ENCODE data around the gene CMC4.
A peak's percentile ranks its signal among the peaks of the same experiment; 100 is the strongest.

CMC4 gene

GRCh38 chrX:155026420-155026726 lies 44.6 kb downstream of the CMC4 start:
- Histone ChIP-seq H3K18ac (ENCODE audit: low read length) (no peak overlapping the region), H3K56ac (ENCODE audit: low read length) (peak overlapping the region; percentile 73), H2AK5ac (ENCODE audit: low read length) (no peak overlapping the region), H3K79me1 (ENCODE audit: low read length) (no peaks in the 10 kb centered on the region), H2BK5ac (ENCODE audit: low read length) (no peak overlapping the region), H3K27me3 (ENCODE audit: insufficient read depth, low read length, poor library complexity) (no peaks in the 10 kb centered on the region), H2BK120ac (ENCODE audit: low read depth, low read length) (no peak overlapping the region), H3K27ac (ENCODE audit: low read depth, low read length) (no peak overlapping the region), H3K79me2 (ENCODE audit: control insufficient read depth, insufficient read depth, low read length) (peaks cover 5% of the 10 kb centered on the region), H3K23ac (ENCODE audit: low read length) (no peak overlapping the region), H3K4me3 (ENCODE audit: low read length) (peak overlapping the region; percentile 30), H3K4ac (ENCODE audit: low read depth, low read length) (no peak overlapping the region), H3K9ac (ENCODE audit: low read length) (peak overlapping the region; percentile 61), H3K36me3 (ENCODE audit: control insufficient read depth, insufficient read depth, low read length) (no peaks in the 10 kb centered on the region), H4K5ac (ENCODE audit: low read length) (no peak overlapping the region), H2BK15ac (replicated peaks; ENCODE audit: low read depth) (no peak overlapping the region), H3K4me2 (ENCODE audit: low read length) (no peak overlapping the region), H4K8ac (ENCODE audit: low read depth, low read length) (no peak overlapping the region), H3K4me1 (ENCODE audit: control insufficient read depth, low read depth, low read length) (no peaks in the 10 kb centered on the region)
- no CpG with 5 or more reads among the region's 16 CpGs for whole genome bisulfite sequencing (ENCODE audit: extremely low coverage, insufficient coverage, low lambda C conversion rate)
- no peak for DNase-seq

- H3K27me3 ChIP-seq (ENCODE audit: insufficient read depth, low read length, poor library complexity), result no peaks in the 10 kb centered on the region
- no peaks in the 10 kb centered on the region for H3K36me3 ChIP-seq (ENCODE audit: control insufficient read depth, insufficient read depth, low read length)
- H2BK5ac ChIP-seq (ENCODE audit: low read length), result no peak overlapping the region
- no peaks in the 10 kb centered on the region for H3K79me1 ChIP-seq (ENCODE audit: low read length)
- no peak overlapping the region for H2BK15ac ChIP-seq (replicated peaks; ENCODE audit: low read depth)
- no peak overlapping the region for H3K4ac ChIP-seq (ENCODE audit: low read depth, low read length)
- no peak overlapping the region for H3K4me3 ChIP-seq (ENCODE audit: low read length)
- H3K56ac ChIP-seq (ENCODE audit: low read length), result no peak overlapping the region
- no peak overlapping the region for H3K23ac ChIP-seq (ENCODE audit: low read length)
- no peak overlapping the region for H3K9ac ChIP-seq (ENCODE audit: low read length)
- no peak overlapping the region for H3K18ac ChIP-seq (ENCODE audit: low read length)
- no peak overlapping the region for H3K4me2 ChIP-seq (ENCODE audit: low read length)
- no peak overlapping the region for H4K8ac ChIP-seq (ENCODE audit: low read depth, low read length)
- no peak overlapping the region for H2AK5ac ChIP-seq (ENCODE audit: low read length)
- no CpG with 5 or more reads among the region's 6 CpGs for WGBS (ENCODE audit: extremely low coverage, insufficient coverage, low lambda C conversion rate)
- H3K79me2 ChIP-seq (ENCODE audit: control insufficient read depth, insufficient read depth, low read length), result peaks cover 5% of the 10 kb centered on the region
- H3K4me1 ChIP-seq (ENCODE audit: control insufficient read depth, low read depth, low read length), result no peaks in the 10 kb centered on the region
- H3K27ac ChIP-seq (ENCODE audit: low read depth, low read length), result no peak overlapping the region
- DNase-seq, result no peak
- no peak overlapping the region for H2BK120ac ChIP-seq (ENCODE audit: low read depth, low read length)
- no peak overlapping the region for H4K5ac ChIP-seq (ENCODE audit: low read length)
These were observed 46.8 kb downstream of the CMC4 start for GRCh38 chrX:155023907-155024833.

- H3K23ac ChIP-seq (ENCODE audit: low read length), result no peak within 1 kb of the TSS
- no CpG with 5 or more reads among the region's 1 CpG for WGBS (ENCODE audit: extremely low coverage, insufficient coverage, low lambda C conversion rate)
- no peaks in the 10 kb centered on the region for H3K36me3 ChIP-seq (ENCODE audit: control insufficient read depth, insufficient read depth, low read length)
- no peak within 1 kb of the TSS for H4K8ac ChIP-seq (ENCODE audit: low read depth, low read length)
- DNase-seq, result no peak
- no peak within 1 kb of the TSS for H3K4me2 ChIP-seq (ENCODE audit: low read length)
- no peaks in the 10 kb centered on the region for H3K79me2 ChIP-seq (ENCODE audit: control insufficient read depth, insufficient read depth, low read length)
- no peak within 1 kb of the TSS for H2BK120ac ChIP-seq (ENCODE audit: low read depth, low read length)
- no peak within 1 kb of the TSS for H3K18ac ChIP-seq (ENCODE audit: low read length)
- H3K79me1 ChIP-seq (ENCODE audit: low read length), result no peaks in the 10 kb centered on the region
- no peak within 1 kb of the TSS for H2BK15ac ChIP-seq (replicated peaks; ENCODE audit: low read depth)
- no peak within 1 kb of the TSS for H3K4me3 ChIP-seq (ENCODE audit: low read length)
- H2AK5ac ChIP-seq (ENCODE audit: low read length), result no peak within 1 kb of the TSS
- H3K27me3 ChIP-seq (ENCODE audit: insufficient read depth, low read length, poor library complexity), result no peaks in the 10 kb centered on the region
- H3K27ac ChIP-seq (ENCODE audit: low read depth, low read length), result no peak within 1 kb of the TSS
- no peak within 1 kb of the TSS for H3K9ac ChIP-seq (ENCODE audit: low read length)
- no peak within 1 kb of the TSS for H4K5ac ChIP-seq (ENCODE audit: low read length)
- H3K4ac ChIP-seq (ENCODE audit: low read depth, low read length), result no peak within 1 kb of the TSS
- H3K56ac ChIP-seq (ENCODE audit: low read length), result no peak within 1 kb of the TSS
- H2BK5ac ChIP-seq (ENCODE audit: low read length), result no peak within 1 kb of the TSS
- no peaks in the 10 kb centered on the region for H3K4me1 ChIP-seq (ENCODE audit: control insufficient read depth, low read depth, low read length)
These were observed 48.4 kb downstream of the CMC4 start, which contains the start of gene F8 for GRCh38 chrX:155022585-155022984. F8 (minus strand) TSS chrX:155022723; CDS start chrX:155022552, 171 bp downstream.

- Histone ChIP-seq H3K36me3 (ENCODE audit: control insufficient read depth, insufficient read depth, low read length) (no peaks in the 10 kb centered on the region), H3K4me3 (ENCODE audit: low read length) (no peak overlapping the region), H4K8ac (ENCODE audit: low read depth, low read length) (no peak overlapping the region), H3K56ac (ENCODE audit: low read length) (no peak overlapping the region), H3K79me2 (ENCODE audit: control insufficient read depth, insufficient read depth, low read length) (no peaks in the 10 kb centered on the region), H2BK5ac (ENCODE audit: low read length) (no peak overlapping the region), H2AK5ac (ENCODE audit: low read length) (no peak overlapping the region), H3K4ac (ENCODE audit: low read depth, low read length) (no peak overlapping the region), H3K27ac (ENCODE audit: low read depth, low read length) (no peak overlapping the region), H3K23ac (ENCODE audit: low read length) (no peak overlapping the region), H3K9ac (ENCODE audit: low read length) (no peak overlapping the region), H4K5ac (ENCODE audit: low read length) (no peak overlapping the region), H3K4me1 (ENCODE audit: control insufficient read depth, low read depth, low read length) (no peaks in the 10 kb centered on the region), H3K4me2 (ENCODE audit: low read length) (no peak overlapping the region), H3K79me1 (ENCODE audit: low read length) (no peaks in the 10 kb centered on the region), H3K18ac (ENCODE audit: low read length) (no peak overlapping the region), H2BK120ac (ENCODE audit: low read depth, low read length) (no peak overlapping the region), H3K27me3 (ENCODE audit: insufficient read depth, low read length, poor library complexity) (no peaks in the 10 kb centered on the region), H2BK15ac (replicated peaks; ENCODE audit: low read depth) (no peak overlapping the region)
- DNase-seq, result no peak
- no CpG with 5 or more reads among the region's 3 CpGs for WGBS (ENCODE audit: extremely low coverage, insufficient coverage, low lambda C conversion rate)
These were observed 50.3 kb downstream of the CMC4 start for GRCh38 chrX:155020591-155020990.
